C4-2B (cell line): ENCODE results near the gene FAM53B.

ENCODE experiments used
- ZFX ChIP-seq: fragments of 450-650 bp; IDR thresholded peaks from 2 replicates; pipeline ENCODE4 v1.6.1; 2017
- TF ChIP-seq, protein P1 (sequence below): fragments of 450-650 bp; conservative IDR thresholded peaks from 2 replicates; pipeline ENCODE4 v1.5.1; 2017; ENCODE audit warnings: mild to moderate bottlenecking

DNA sequence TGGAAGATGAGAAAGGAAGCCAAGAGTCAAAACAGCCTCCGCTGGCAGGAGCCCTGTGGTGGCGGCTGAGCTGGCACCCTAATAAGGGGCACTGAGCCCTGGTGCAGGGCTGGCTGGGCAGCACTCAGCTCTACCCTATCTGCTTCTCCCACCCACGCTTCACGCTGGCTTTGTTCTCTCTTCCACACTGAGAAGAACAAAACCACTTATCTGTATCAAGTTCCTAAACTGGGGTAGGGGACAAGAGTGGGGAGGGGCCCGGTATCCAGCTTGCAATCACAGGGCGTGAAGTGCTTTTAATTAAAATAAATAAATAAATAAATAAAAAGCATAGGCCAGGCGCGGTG, 52.1 kb downstream of the FAM53B start:
- TF ChIP-seq, protein P1, sequence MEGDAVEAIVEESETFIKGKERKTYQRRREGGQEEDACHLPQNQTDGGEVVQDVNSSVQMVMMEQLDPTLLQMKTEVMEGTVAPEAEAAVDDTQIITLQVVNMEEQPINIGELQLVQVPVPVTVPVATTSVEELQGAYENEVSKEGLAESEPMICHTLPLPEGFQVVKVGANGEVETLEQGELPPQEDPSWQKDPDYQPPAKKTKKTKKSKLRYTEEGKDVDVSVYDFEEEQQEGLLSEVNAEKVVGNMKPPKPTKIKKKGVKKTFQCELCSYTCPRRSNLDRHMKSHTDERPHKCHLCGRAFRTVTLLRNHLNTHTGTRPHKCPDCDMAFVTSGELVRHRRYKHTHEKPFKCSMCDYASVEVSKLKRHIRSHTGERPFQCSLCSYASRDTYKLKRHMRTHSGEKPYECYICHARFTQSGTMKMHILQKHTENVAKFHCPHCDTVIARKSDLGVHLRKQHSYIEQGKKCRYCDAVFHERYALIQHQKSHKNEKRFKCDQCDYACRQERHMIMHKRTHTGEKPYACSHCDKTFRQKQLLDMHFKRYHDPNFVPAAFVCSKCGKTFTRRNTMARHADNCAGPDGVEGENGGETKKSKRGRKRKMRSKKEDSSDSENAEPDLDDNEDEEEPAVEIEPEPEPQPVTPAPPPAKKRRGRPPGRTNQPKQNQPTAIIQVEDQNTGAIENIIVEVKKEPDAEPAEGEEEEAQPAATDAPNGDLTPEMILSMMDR = no peak
- TF ChIP-seq ZFX = no peak
